A673 (cell line): ENCODE measurements around the gene PRKCH.

Experiments
- CTCF ChIP-seq: fragments of 300-800, 200-600 bp; sonication (generic); conservative IDR thresholded peaks from 2 replicates; pipeline ENCODE4 v1.5.1; 2017; ENCODE audit warnings: low read depth, mild to moderate bottlenecking, antibody characterized with exemption, low read length, moderate library complexity, mixed read lengths
- EZH2 ChIP-seq: fragments of 200-600 bp; sonication (generic); IDR thresholded peaks from 2 replicates; pipeline ENCODE4 v1.6.1; 2017; ENCODE audit warnings: borderline replicate concordance, low read depth, mild to moderate bottlenecking, mixed read lengths, antibody characterized with exemption, low read length; ENCODE audit not compliant: poor library complexity, severe bottlenecking

GRCh38 chr14:61571917-61572316 is 250.5 kb downstream of the PRKCH start:
- TF ChIP-seq CTCF (no peak), EZH2 (no peak)
